Gastroesophageal sphincter (tissue), 3 donors: ENCODE measurements around the gene PKHD1.

Experiments used
- POLR2AphosphoS5 ChIP-seq: sonication (generic); formaldehyde crosslinking; IDR thresholded peaks from one replicate; pipeline ENCODE4 v1.6.1; 2017; ENCODE audit warnings: antibody characterized with exemption
- TF ChIP-seq, protein P1 (sequence below), 4 experiments: fragments of 200-600 bp in 2 of 4; fragments of 450-650 bp in 2 of 4; sonication (generic) in 1 of 4; IDR thresholded peaks; one replicate each; pipeline ENCODE4 v1.5.1; 2017 to 2019; ENCODE audit warnings: antibody characterized with exemption in 4 of 4, mild to moderate bottlenecking in 2 of 4, moderate library complexity in 2 of 4

DNA sequence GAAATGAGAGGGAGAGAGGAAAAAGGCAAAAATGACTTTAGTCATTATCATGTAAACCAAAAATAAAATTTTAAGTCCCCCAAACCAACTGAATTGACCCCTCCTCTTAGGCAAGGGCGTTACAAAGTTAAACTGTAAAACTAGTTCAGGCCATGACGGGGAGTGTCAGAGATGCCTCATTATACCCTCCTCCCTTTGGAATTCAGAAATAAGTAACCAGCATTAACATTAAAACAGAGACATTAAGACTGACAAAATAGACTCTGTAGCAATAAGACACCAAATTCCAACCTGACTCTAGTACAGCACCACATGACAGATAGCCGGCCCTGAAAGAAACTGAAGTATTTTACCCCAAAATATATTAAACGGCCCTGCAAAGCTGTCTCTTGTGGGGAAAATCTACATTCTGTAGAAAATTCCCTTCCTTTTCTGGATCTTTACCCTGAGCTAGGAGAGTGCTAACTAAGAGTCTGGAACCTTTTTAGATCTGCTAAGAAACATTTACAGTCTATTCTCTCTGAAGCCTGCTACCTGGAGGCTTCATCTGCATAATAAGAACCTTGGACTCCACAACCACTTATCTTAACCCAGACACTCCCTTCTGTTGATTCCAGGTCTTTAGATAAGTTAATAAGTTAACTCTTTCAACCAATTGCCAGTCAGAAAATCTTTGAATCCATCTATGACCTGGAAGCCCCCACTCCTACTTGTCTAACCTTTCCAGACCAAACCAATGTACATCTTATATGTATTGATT is 150.7 kb downstream of the PKHD1 start:
- TF ChIP-seq, protein P1, sequence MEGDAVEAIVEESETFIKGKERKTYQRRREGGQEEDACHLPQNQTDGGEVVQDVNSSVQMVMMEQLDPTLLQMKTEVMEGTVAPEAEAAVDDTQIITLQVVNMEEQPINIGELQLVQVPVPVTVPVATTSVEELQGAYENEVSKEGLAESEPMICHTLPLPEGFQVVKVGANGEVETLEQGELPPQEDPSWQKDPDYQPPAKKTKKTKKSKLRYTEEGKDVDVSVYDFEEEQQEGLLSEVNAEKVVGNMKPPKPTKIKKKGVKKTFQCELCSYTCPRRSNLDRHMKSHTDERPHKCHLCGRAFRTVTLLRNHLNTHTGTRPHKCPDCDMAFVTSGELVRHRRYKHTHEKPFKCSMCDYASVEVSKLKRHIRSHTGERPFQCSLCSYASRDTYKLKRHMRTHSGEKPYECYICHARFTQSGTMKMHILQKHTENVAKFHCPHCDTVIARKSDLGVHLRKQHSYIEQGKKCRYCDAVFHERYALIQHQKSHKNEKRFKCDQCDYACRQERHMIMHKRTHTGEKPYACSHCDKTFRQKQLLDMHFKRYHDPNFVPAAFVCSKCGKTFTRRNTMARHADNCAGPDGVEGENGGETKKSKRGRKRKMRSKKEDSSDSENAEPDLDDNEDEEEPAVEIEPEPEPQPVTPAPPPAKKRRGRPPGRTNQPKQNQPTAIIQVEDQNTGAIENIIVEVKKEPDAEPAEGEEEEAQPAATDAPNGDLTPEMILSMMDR (IDR thresholded peaks at IDR 0.05) = no peak
- TF ChIP-seq POLR2AphosphoS5 = no peak
